A549 (cell line): ENCODE measurements around the gene SEMA3A.

Experiments
- BHLHE40 ChIP-seq: IDR thresholded peaks from 2 replicates; pipeline ENCODE4 v1.6.1; 2012; ENCODE audit warnings: low read depth, low read length, inconsistent platforms
- EP300 ChIP-seq, 2 experiments: fragments of >200 bp; sonication (Bioruptor Twin); formaldehyde crosslinking; IDR thresholded peaks; 2 replicates in 1 of 2; 3 replicates in 1 of 2; pipeline ENCODE4 v1.6.1; 2016 to 2017
- HDAC2 ChIP-seq: fragments of 200-600 bp; sonication (generic); IDR thresholded peaks from 2 replicates; pipeline ENCODE4 v1.6.1; 2016
- RFX5 ChIP-seq: fragments of 450-650 bp; IDR thresholded peaks from 2 replicates; pipeline ENCODE4 v1.7.1; 2014; ENCODE audit warnings: antibody characterized with exemption, mild to moderate bottlenecking, moderate library complexity
- TFCP2L1 ChIP-seq: fragments of 250-450 bp; sonication (Bioruptor Pico); IDR thresholded peaks from 2 replicates; pipeline ENCODE4 v1.5.0; 2021; ENCODE audit warnings: mild to moderate bottlenecking
- TF ChIP-seq, protein P1 (sequence below): IDR thresholded peaks from 2 replicates; pipeline ENCODE4 v1.6.1; 2012
- TF ChIP-seq, protein P2 (sequence below): fragments of 150-350 bp; IDR thresholded peaks from 2 replicates; pipeline ENCODE4 v1.6.1; 2014; ENCODE audit warnings: low read depth, mild to moderate bottlenecking, low read length
- TF ChIP-seq, protein P3 (sequence below): fragments of 450-650 bp; IDR thresholded peaks from 2 replicates; pipeline ENCODE4 v1.6.1; 2014; ENCODE audit warnings: antibody characterized with exemption

DNA sequence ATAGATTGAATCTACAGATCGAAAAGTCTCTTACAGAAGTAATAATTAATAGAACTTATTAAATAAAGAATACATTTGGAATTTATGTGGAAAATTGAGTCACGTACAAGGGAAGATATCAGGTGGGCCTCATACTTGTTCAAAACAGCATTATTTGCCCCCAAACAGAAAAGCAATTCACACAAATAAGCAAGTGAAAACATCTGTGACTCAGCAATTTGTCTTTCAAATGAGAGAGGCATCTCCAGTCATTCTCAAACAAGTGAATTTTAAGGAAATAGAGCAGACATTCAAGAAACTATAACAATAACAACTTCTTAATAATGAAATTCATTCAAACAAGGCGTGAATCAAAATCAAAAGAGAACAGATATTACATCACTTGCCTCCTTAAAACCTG is 50.1 kb downstream of the SEMA3A start:
- TF ChIP-seq EP300 (IDR thresholded peaks at IDR 0.05) (no peak), HDAC2 (no peak), BHLHE40 (no peak), RFX5 (no peak), TFCP2L1 (CRISPR knock-in tag) (no peak)
- TF ChIP-seq, protein P1, sequence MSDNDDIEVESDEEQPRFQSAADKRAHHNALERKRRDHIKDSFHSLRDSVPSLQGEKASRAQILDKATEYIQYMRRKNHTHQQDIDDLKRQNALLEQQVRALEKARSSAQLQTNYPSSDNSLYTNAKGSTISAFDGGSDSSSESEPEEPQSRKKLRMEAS: no peak
- TF ChIP-seq, protein P2, sequence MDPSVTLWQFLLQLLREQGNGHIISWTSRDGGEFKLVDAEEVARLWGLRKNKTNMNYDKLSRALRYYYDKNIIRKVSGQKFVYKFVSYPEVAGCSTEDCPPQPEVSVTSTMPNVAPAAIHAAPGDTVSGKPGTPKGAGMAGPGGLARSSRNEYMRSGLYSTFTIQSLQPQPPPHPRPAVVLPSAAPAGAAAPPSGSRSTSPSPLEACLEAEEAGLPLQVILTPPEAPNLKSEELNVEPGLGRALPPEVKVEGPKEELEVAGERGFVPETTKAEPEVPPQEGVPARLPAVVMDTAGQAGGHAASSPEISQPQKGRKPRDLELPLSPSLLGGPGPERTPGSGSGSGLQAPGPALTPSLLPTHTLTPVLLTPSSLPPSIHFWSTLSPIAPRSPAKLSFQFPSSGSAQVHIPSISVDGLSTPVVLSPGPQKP: no peak
- TF ChIP-seq, protein P3, sequence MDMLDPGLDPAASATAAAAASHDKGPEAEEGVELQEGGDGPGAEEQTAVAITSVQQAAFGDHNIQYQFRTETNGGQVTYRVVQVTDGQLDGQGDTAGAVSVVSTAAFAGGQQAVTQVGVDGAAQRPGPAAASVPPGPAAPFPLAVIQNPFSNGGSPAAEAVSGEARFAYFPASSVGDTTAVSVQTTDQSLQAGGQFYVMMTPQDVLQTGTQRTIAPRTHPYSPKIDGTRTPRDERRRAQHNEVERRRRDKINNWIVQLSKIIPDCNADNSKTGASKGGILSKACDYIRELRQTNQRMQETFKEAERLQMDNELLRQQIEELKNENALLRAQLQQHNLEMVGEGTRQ: no peak
